Activated naive CD4-positive, alpha-beta T cell treated with anti-CD3 and anti-CD28 coated beads, Interleukin-2, amount 50 U/mL, for 72 hours (primary cell): Measurements from ENCODE around the gene NDEL1. TPM values are rescaled to one million over a fixed set of nuclear protein-coding genes. Genes with fewer than 3 reads are reported as not detected.

Source experiments
- ATAC-seq, 2 donors: fragments of 150-1000 bp; cut with Tn5 transposase; 2 replicates each; pipeline ENCODE4 v1.10.0; 2021; ENCODE audit warnings: mild to moderate bottlenecking in 2 of 2, moderate library complexity in 2 of 2
- DNase-seq, 2 donors: peaks; one replicate each; pipeline ENCODE4 v3.0.0; 2021 to 2022; ENCODE audit warnings: low spot score in 2 of 2
- H3K27ac Mint-ChIP-seq, 2 donors: one replicate each; pipeline ENCODE4 v1.8.0; 2022; ENCODE audit warnings: mild to moderate bottlenecking in 2 of 2, mixed read lengths in 2 of 2
- H3K36me3 Mint-ChIP-seq, 2 donors: one replicate each; pipeline ENCODE4 v1.8.0; 2022; ENCODE audit warnings: mixed read lengths in 2 of 2
- H3K9me3 Mint-ChIP-seq, 2 donors: one replicate each; pipeline ENCODE4 v1.8.0; 2022; ENCODE audit warnings: mixed read lengths in 2 of 2
- total RNA-seq, 2 donors: library from RNA; stranded (reverse); gene quantifications; one replicate each; pipeline ENCODE4 v1.2.3, GENCODE V29; 2022

NDEL1 gene
- total RNA-seq, 2 donors from 2014 or later, result 68.1 to 72.4 TPM

GRCh38 chr17:8465759-8466158, 30.1 kb downstream of the NDEL1 start:
- DNase-seq (no peak), ATAC-seq (no peak)
- H3K36me3 Mint-ChIP-seq, result no peaks in the 10 kb centered on the region
- no peak overlapping the region for H3K27ac Mint-ChIP-seq
- H3K9me3 Mint-ChIP-seq, result no peaks in the 10 kb centered on the region

- no peaks in the 10 kb centered on the region for H3K36me3 Mint-ChIP-seq
- H3K27ac Mint-ChIP-seq, result no peak overlapping the region
- DNase-seq (no peak), ATAC-seq (no peak)
- H3K9me3 Mint-ChIP-seq, result no peaks in the 10 kb centered on the region
Observed at GRCh38 chr17:8466456-8466855, 30.8 kb downstream of the NDEL1 start.

GRCh38 chr17:8466873-8467272, 31.2 kb downstream of the NDEL1 start:
- Mint-ChIP-seq H3K36me3 (no peaks in the 10 kb centered on the region), H3K9me3 (no peaks in the 10 kb centered on the region), H3K27ac (no peak overlapping the region)
- DNase-seq (no peak), ATAC-seq (no peak)

GRCh38 chr17:8467527-8467926, 31.8 kb downstream of the NDEL1 start:
- H3K27ac Mint-ChIP-seq, result no peak overlapping the region
- no peak for DNase-seq
- no peaks in the 10 kb centered on the region for H3K9me3 Mint-ChIP-seq
- no peaks in the 10 kb centered on the region for H3K36me3 Mint-ChIP-seq
- no peak for ATAC-seq

- peak overlapping the region in 1 of 2 donors; percentile 68 for H3K27ac Mint-ChIP-seq
- no peaks in the 10 kb centered on the region for H3K9me3 Mint-ChIP-seq
- DNase-seq (no peak), ATAC-seq (no peak)
- H3K36me3 Mint-ChIP-seq, result no peaks in the 10 kb centered on the region
Observed at GRCh38 chr17:8468127-8468526, 32.4 kb downstream of the NDEL1 start.

- Mint-ChIP-seq H3K27ac (no peak overlapping the region), H3K9me3 (no peaks in the 10 kb centered on the region), H3K36me3 (peaks cover 0 to 5% of the 10 kb centered on the region in 2 donors)
- no peak for DNase-seq
- ATAC-seq, result no peak
Observed at GRCh38 chr17:8468980-8469379, 33.3 kb downstream of the NDEL1 start.

GRCh38 chr17:8469964-8470363, 34.3 kb downstream of the NDEL1 start:
- Mint-ChIP-seq H3K9me3 (no peaks in the 10 kb centered on the region), H3K36me3 (peaks cover 0 to 5% of the 10 kb centered on the region in 2 donors), H3K27ac (peak overlapping the region in 1 of 2 donors; percentile 53)
- ATAC-seq, result no peak
- DNase-seq, result no peak

GRCh38 chr17:8470447-8471047, 34.9 kb downstream of the NDEL1 start:
- H3K27ac Mint-ChIP-seq, result peak overlapping the region in 1 of 2 donors; percentile 53
- ATAC-seq, result no peak
- no peaks in the 10 kb centered on the region for H3K9me3 Mint-ChIP-seq
- DNase-seq, result no peak
- peaks cover 0 to 5% of the 10 kb centered on the region in 2 donors for H3K36me3 Mint-ChIP-seq

- no peak for DNase-seq
- Mint-ChIP-seq H3K36me3 (peaks cover 0 to 5% of the 10 kb centered on the region in 2 donors), H3K9me3 (no peaks in the 10 kb centered on the region), H3K27ac (no peak overlapping the region)
- no peak for ATAC-seq
Observed at GRCh38 chr17:8472663-8473062, 37.0 kb downstream of the NDEL1 start.

- Mint-ChIP-seq H3K9me3 (no peaks in the 10 kb centered on the region), H3K36me3 (peaks cover 0 to 14% of the 10 kb centered on the region in 2 donors), H3K27ac (peak overlapping the region in 1 of 2 donors; percentile 36)
- no peak for DNase-seq
- ATAC-seq, result no peak
Observed at GRCh38 chr17:8473451-8474192, 37.9 kb downstream of the NDEL1 start.

- DNase-seq (no peak), ATAC-seq (no peak)
- H3K27ac Mint-ChIP-seq, result no peak overlapping the region
- no peaks in the 10 kb centered on the region for H3K9me3 Mint-ChIP-seq
- H3K36me3 Mint-ChIP-seq, result peaks cover 0 to 15% of the 10 kb centered on the region in 2 donors
Observed at GRCh38 chr17:8474826-8475225, 39.1 kb downstream of the NDEL1 start.

GRCh38 chr17:8475227-8475626, 39.5 kb downstream of the NDEL1 start:
- no peak for DNase-seq
- H3K9me3 Mint-ChIP-seq, result no peaks in the 10 kb centered on the region
- H3K27ac Mint-ChIP-seq, result peak overlapping the region in 1 of 2 donors; percentile 80
- peaks cover 0 to 15% of the 10 kb centered on the region in 2 donors for H3K36me3 Mint-ChIP-seq
- no peak for ATAC-seq

GRCh38 chr17:8475781-8476180, 40.1 kb downstream of the NDEL1 start:
- ATAC-seq, result no peak
- DNase-seq, result no peak
- Mint-ChIP-seq H3K27ac (peak overlapping the region in 1 of 2 donors; percentile 80), H3K9me3 (no peaks in the 10 kb centered on the region), H3K36me3 (peaks cover 4 to 15% of the 10 kb centered on the region in 2 donors)

GRCh38 chr17:8476741-8477140, 41.1 kb downstream of the NDEL1 start:
- no peaks in the 10 kb centered on the region for H3K9me3 Mint-ChIP-seq
- DNase-seq (no peak), ATAC-seq (no peak)
- peaks cover 13 to 20% of the 10 kb centered on the region in 2 donors for H3K36me3 Mint-ChIP-seq
- H3K27ac Mint-ChIP-seq, result no peak overlapping the region

GRCh38 chr17:8477171-8477570, 41.5 kb downstream of the NDEL1 start:
- ATAC-seq (no peak), DNase-seq (no peak)
- Mint-ChIP-seq H3K27ac (no peak overlapping the region), H3K36me3 (peaks cover 16 to 25% of the 10 kb centered on the region in 2 donors), H3K9me3 (no peaks in the 10 kb centered on the region)

GRCh38 chr17:8477715-8478441, 42.2 kb downstream of the NDEL1 start:
- peaks cover 0 to 2% of the 10 kb centered on the region in 2 donors for H3K9me3 Mint-ChIP-seq
- no peak for DNase-seq
- no peak overlapping the region for H3K27ac Mint-ChIP-seq
- peaks cover 23 to 32% of the 10 kb centered on the region in 2 donors for H3K36me3 Mint-ChIP-seq
- no peak for ATAC-seq

- DNase-seq, result no peak
- peaks cover 0 to 6% of the 10 kb centered on the region in 2 donors for H3K9me3 Mint-ChIP-seq
- peaks cover 35% of the 10 kb centered on the region in 2 donors for H3K36me3 Mint-ChIP-seq
- ATAC-seq, result no peak
- no peak overlapping the region for H3K27ac Mint-ChIP-seq
Observed at GRCh38 chr17:8479431-8479947, 43.8 kb downstream of the NDEL1 start.
